ENCODE data around the gene KCNG3. TPM values are rescaled to one million over a fixed set of nuclear protein-coding genes. Genes with fewer than 3 reads are reported as not detected.

Gene KCNG3
- total RNA-seq, 1 donor from 2014 or later = 0.49 TPM

DNA sequence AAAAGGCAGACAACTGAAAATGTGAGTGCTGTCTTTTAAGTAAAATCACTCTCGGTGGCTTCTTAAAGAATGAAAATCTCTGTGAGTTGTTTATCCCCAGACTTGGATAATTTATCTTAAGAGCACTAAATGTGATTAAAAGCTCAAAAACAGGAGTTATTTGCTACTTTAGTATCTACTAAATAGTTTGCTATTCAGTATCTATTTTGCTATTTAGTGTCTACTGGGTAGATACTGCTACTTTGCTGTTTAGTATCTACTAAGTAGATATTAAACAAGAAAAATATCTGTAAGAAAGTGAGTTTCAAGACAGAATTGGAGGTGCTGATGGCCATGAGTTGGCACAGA, 1.4 kb upstream of the KCNG3 start:
- TF ChIP-seq, protein P1, sequence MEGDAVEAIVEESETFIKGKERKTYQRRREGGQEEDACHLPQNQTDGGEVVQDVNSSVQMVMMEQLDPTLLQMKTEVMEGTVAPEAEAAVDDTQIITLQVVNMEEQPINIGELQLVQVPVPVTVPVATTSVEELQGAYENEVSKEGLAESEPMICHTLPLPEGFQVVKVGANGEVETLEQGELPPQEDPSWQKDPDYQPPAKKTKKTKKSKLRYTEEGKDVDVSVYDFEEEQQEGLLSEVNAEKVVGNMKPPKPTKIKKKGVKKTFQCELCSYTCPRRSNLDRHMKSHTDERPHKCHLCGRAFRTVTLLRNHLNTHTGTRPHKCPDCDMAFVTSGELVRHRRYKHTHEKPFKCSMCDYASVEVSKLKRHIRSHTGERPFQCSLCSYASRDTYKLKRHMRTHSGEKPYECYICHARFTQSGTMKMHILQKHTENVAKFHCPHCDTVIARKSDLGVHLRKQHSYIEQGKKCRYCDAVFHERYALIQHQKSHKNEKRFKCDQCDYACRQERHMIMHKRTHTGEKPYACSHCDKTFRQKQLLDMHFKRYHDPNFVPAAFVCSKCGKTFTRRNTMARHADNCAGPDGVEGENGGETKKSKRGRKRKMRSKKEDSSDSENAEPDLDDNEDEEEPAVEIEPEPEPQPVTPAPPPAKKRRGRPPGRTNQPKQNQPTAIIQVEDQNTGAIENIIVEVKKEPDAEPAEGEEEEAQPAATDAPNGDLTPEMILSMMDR (IDR thresholded peaks at IDR 0.05; ENCODE audit: partially characterized antibody, unreplicated experiment) = peak; percentile 22
- DNase-seq = no peak
- Mint-ChIP-seq H3K27me3 (ENCODE audit: unreplicated experiment) (peaks cover 13% of the 10 kb centered on the region), H3K27ac (ENCODE audit: unreplicated experiment) (no peak overlapping the region), H3K36me3 (ENCODE audit: unreplicated experiment) (no peaks in the 10 kb centered on the region), H3K9me3 (ENCODE audit: unreplicated experiment) (peaks cover 5% of the 10 kb centered on the region), H3K4me3 (ENCODE audit: unreplicated experiment) (peak overlapping the region; percentile 93), H3K4me1 (ENCODE audit: low read depth, unreplicated experiment) (peaks cover 2% of the 10 kb centered on the region)

DNA sequence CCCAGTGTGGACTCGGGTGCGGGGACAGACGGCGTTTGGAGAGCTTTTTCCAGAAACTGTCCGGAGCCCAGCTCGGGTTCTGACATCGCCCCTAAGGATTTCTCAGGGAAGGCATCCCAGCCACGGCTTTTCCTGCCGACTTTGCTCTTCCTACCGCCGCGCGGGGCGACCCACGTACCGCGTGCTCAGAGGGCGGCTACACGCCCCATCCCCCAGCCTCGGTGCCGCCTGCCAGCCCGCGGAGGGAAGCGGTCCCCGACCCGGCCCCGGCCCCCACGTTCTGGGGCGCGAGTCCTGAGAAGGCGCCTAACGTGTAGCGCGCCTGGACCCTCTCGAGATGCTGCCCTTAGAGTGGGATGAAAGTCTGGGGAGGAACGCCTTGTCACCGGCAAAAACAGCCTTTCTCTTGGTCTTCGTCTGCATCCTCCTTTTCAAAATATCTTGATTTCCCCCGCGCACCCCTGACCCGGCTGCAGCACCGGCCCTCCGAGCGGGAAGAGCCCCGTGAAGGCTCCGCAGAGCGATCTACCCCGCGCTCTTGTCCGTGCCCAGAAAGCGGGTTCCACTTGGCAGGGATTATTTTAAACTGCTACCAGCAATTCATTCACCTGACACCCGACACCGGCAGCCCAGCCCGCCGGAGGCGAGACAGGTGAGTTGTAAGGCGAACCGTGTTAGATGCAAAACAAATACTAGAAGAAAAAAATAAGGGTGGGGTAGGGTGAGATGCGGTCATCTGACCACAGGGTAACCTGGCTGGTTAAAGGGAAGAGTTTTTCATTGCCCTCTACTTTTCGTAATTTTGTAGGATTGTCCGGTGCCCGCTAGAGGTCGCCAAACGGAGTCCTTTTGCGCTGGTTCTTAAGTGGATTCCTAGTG, 812 bp upstream of the KCNG3 start:
- Mint-ChIP-seq H3K4me1 (ENCODE audit: low read depth, unreplicated experiment) (peaks cover 2% of the 10 kb centered on the region), H3K36me3 (ENCODE audit: unreplicated experiment) (no peaks in the 10 kb centered on the region), H3K27ac (ENCODE audit: unreplicated experiment) (peak overlapping the region; percentile 59), H3K4me3 (ENCODE audit: unreplicated experiment) (peak overlapping the region; percentile 93), H3K9me3 (ENCODE audit: unreplicated experiment) (peaks cover 5% of the 10 kb centered on the region), H3K27me3 (ENCODE audit: unreplicated experiment) (peaks cover 13% of the 10 kb centered on the region)
- TF ChIP-seq, protein P1 (IDR thresholded peaks at IDR 0.05; ENCODE audit: partially characterized antibody, unreplicated experiment) = peak; percentile 87
- DNase-seq = peak; percentile 82

- peaks cover 2% of the 10 kb centered on the region for H3K4me1 Mint-ChIP-seq (ENCODE audit: low read depth, unreplicated experiment)
- H3K27ac Mint-ChIP-seq (ENCODE audit: unreplicated experiment) = no peak overlapping the region
- TF ChIP-seq, protein P1 (IDR thresholded peaks at IDR 0.05; ENCODE audit: partially characterized antibody, unreplicated experiment) = no peak
- H3K9me3 Mint-ChIP-seq (ENCODE audit: unreplicated experiment) = peaks cover 5% of the 10 kb centered on the region
- peak overlapping the region; percentile 64 for H3K4me3 Mint-ChIP-seq (ENCODE audit: unreplicated experiment)
- DNase-seq = peak; percentile 34
- peaks cover 13% of the 10 kb centered on the region for H3K27me3 Mint-ChIP-seq (ENCODE audit: unreplicated experiment)
- H3K36me3 Mint-ChIP-seq (ENCODE audit: unreplicated experiment) = no peaks in the 10 kb centered on the region
Measured at GRCh38 chr2:42492691-42493467, 903 bp downstream of the KCNG3 start.

DNA sequence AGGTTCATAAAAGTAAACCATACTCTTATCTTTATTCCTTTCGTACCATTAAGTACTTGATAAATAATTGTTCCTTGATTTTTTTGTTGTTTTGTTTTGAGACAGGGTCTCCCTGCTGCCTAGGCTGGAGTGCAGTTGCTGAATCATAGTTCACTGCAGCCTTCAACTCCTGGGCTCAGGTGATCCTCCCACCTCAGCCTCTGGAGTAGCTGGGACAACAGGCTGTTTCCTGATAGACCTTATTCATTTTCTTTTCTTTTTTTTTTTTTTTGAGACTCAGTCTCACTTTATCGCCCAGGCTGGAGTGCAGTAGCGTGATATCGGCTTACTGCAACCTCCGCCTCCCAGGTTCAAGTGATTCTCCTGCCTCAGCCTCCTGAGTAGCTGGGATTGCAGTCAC, 5.5 kb downstream of the KCNG3 start:
- H3K27me3 Mint-ChIP-seq (ENCODE audit: unreplicated experiment) = peaks cover 5% of the 10 kb centered on the region
- TF ChIP-seq, protein P1 (IDR thresholded peaks at IDR 0.05; ENCODE audit: partially characterized antibody, unreplicated experiment) = no peak
- DNase-seq = no peak
- H3K4me3 Mint-ChIP-seq (ENCODE audit: unreplicated experiment) = no peak overlapping the region
- H3K27ac Mint-ChIP-seq (ENCODE audit: unreplicated experiment) = no peak overlapping the region
- no peaks in the 10 kb centered on the region for H3K36me3 Mint-ChIP-seq (ENCODE audit: unreplicated experiment)
- H3K9me3 Mint-ChIP-seq (ENCODE audit: unreplicated experiment) = no peaks in the 10 kb centered on the region
- H3K4me1 Mint-ChIP-seq (ENCODE audit: low read depth, unreplicated experiment) = peaks cover 6% of the 10 kb centered on the region
